HCT116 (cell line): Measurements from ENCODE around the gene AFF1. TPM values are rescaled to one million over a fixed set of nuclear protein-coding genes. Genes with fewer than 3 reads are reported as not detected.

Experiments
- ATAC-seq: fragments of 200-7000 bp; cut with Tn5 transposase; 2 replicates; pipeline ENCODE4 v1.9.1; 2020; ENCODE audit warnings: mild to moderate bottlenecking, moderate library complexity
- BruUV-seq: library from RNA; stranded (reverse); fragments of 400-500 nt; replicated peaks from 2 replicates; lab custom pipeline; 2021; lab: Mats Ljungman, UMichigan
- CTCF ChIA-PET: fragments of 300-600 bp; sonication (Branson Sonifier 250); formaldehyde crosslinking; loops from one replicate; lab custom pipeline; 2021; ENCODE audit warnings: antibody characterized with exemption; lab: Charles Lee
- POLR2A ChIA-PET: fragments of 300-600, 350-600 bp; sonication (Branson Sonifier 250); formaldehyde crosslinking; loops from one replicate; lab custom pipeline; 2021; ENCODE audit warnings: antibody characterized with exemption; lab: Charles Lee
- RAD21 ChIA-PET, 2 experiments: fragments of 300-600 bp; sonication (Branson Sonifier 250); formaldehyde crosslinking; loops; one replicate each; lab custom pipeline; 2023; ENCODE audit warnings: low total read pairs in 2 of 2; ENCODE audit not compliant: uncharacterized antibody in 2 of 2, unreplicated experiment in 2 of 2, low non-redundant PET in 1 of 2; lab: Charles Lee
- DNase-seq: peaks from one replicate; pipeline ENCODE4 v3.0.0-alpha.2; 2010; ENCODE audit warnings: low read depth, low spot score
- H2AFZ ChIP-seq: fragments of 200-600 bp; shearing (Covaris generic), sonication (generic); 2 replicates; pipeline ENCODE4 v1.6.1; 2017; ENCODE audit warnings: low read depth, mixed run types, mixed read lengths, antibody characterized with exemption, low read length; ENCODE audit not compliant: poor library complexity, severe bottlenecking
- H3K27ac ChIP-seq: 2 replicates; pipeline ENCODE4 v1.5.1; 2012; ENCODE audit warnings: low read depth, low read length
- H3K27me3 ChIP-seq: fragments of 200-600 bp; sonication (generic); 2 replicates; pipeline ENCODE4 v1.6.1; 2016; ENCODE audit warnings: mixed run types, low read length, mixed read lengths; ENCODE audit not compliant: insufficient read depth
- H3K36me3 ChIP-seq, 2 experiments: fragments of 200-500 bp in 1 of 2; fragments of 200-600 bp in 1 of 2; sonication (Bioruptor generic) in 1 of 2; sonication (generic) in 1 of 2; 2 replicates each; pipeline versions ENCODE4 v1.5.1 to v1.6.1; 2014 to 2016; ENCODE audit warnings: low read length in 2 of 2, inconsistent platforms in 1 of 2, mixed read lengths in 1 of 2, mixed run types in 1 of 2; ENCODE audit not compliant: insufficient read depth in 2 of 2, control insufficient read depth in 1 of 2
- H3K4me1 ChIP-seq, 2 experiments: fragments of 200-600 bp in 1 of 2; sonication (generic) in 1 of 2; 2 replicates each; pipeline versions ENCODE4 v1.5.1 to v1.6.1; 2012 to 2017; ENCODE audit warnings: low read length in 2 of 2, inconsistent platforms in 1 of 2, mild to moderate bottlenecking in 1 of 2, mixed read lengths in 1 of 2, mixed run types in 1 of 2, moderate library complexity in 1 of 2; ENCODE audit not compliant: insufficient read depth in 2 of 2, control insufficient read depth in 1 of 2
- H3K4me2 ChIP-seq: fragments of 200-600 bp; sonication (generic); 2 replicates; pipeline ENCODE4 v1.6.1; 2017; ENCODE audit warnings: mixed run types, low read length, mixed read lengths
- H3K4me3 ChIP-seq, 2 experiments: fragments of 200-600 bp in 1 of 2; sonication (generic) in 1 of 2; replicated peaks in 1 of 2; 2 replicates each; pipeline ENCODE4 v1.5.1; 2011 to 2016; ENCODE audit warnings: low read length in 2 of 2, control low read depth in 1 of 2, low read depth in 1 of 2, mild to moderate bottlenecking in 1 of 2, mixed read lengths in 1 of 2, mixed run types in 1 of 2
- H3K79me2 ChIP-seq: fragments of 200-600 bp; sonication (generic); 2 replicates; pipeline ENCODE4 v1.6.1; 2017; ENCODE audit warnings: mild to moderate bottlenecking, mixed run types, low read length, moderate library complexity, mixed read lengths; ENCODE audit not compliant: insufficient read depth
- H3K9ac ChIP-seq: fragments of 200-600 bp; sonication (generic); 2 replicates; pipeline ENCODE4 v1.6.1; 2016; ENCODE audit warnings: low read length, mixed read lengths
- H3K9me2 ChIP-seq: fragments of 200-600 bp; sonication (generic), shearing (Covaris generic); 2 replicates; pipeline ENCODE4 v1.6.1; 2017; ENCODE audit warnings: mixed run types, mild to moderate bottlenecking, moderate library complexity; ENCODE audit not compliant: insufficient read depth
- H3K9me3 ChIP-seq, 2 experiments: fragments of 200-500 bp in 1 of 2; fragments of 200-600 bp in 1 of 2; sonication (Bioruptor generic) in 1 of 2; sonication (generic) in 1 of 2; 2 replicates each; pipeline ENCODE4 v1.6.1; 2014 to 2017; ENCODE audit warnings: low read length in 2 of 2, mixed read lengths in 2 of 2, inconsistent platforms in 1 of 2, low read depth in 1 of 2, mild to moderate bottlenecking in 1 of 2, mixed run types in 1 of 2, moderate library complexity in 1 of 2; ENCODE audit not compliant: control insufficient read depth in 1 of 2, insufficient read depth in 1 of 2
- H4K20me1 ChIP-seq: fragments of 200-600 bp; sonication (generic), shearing (Covaris generic); 2 replicates; pipeline ENCODE4 v1.6.1; 2017; ENCODE audit warnings: mixed run types, mild to moderate bottlenecking, moderate library complexity; ENCODE audit not compliant: insufficient read depth
- CBX3 ChIP-seq: IDR thresholded peaks from 2 replicates; pipeline ENCODE4 v1.6.1; 2012; ENCODE audit warnings: low read depth
- CEBPB ChIP-seq: IDR thresholded peaks from 2 replicates; pipeline ENCODE4 v1.6.1; 2012; ENCODE audit warnings: low read depth
- EZH2 ChIP-seq: fragments of 200-600 bp; sonication (generic); IDR thresholded peaks from 2 replicates; pipeline ENCODE4 v1.6.1; 2017; ENCODE audit warnings: antibody characterized with exemption, mixed run types
- FOSL1 ChIP-seq: IDR thresholded peaks from 2 replicates; pipeline ENCODE4 v1.6.1; 2012; ENCODE audit warnings: low read depth
- JUND ChIP-seq: IDR thresholded peaks from 2 replicates; pipeline ENCODE4 v1.6.1; 2012
- POLR2A ChIP-seq: IDR thresholded peaks from 2 replicates; pipeline ENCODE4 v1.7.0; 2011; ENCODE audit warnings: borderline replicate concordance; ENCODE audit not compliant: insufficient read depth, insufficient read length; ENCODE audit errors: extremely low read depth
- RAD21 ChIP-seq: IDR thresholded peaks from 2 replicates; pipeline ENCODE4 v1.6.1; 2012; ENCODE audit warnings: low read depth, mild to moderate bottlenecking
- SIN3A ChIP-seq: IDR thresholded peaks from 2 replicates; pipeline ENCODE4 v1.6.1; 2012; ENCODE audit warnings: low read depth
- SP1 ChIP-seq: IDR thresholded peaks from 2 replicates; pipeline ENCODE4 v1.6.1; 2012; ENCODE audit warnings: low read depth
- SRF ChIP-seq: IDR thresholded peaks from 2 replicates; pipeline ENCODE4 v1.6.1; 2012; ENCODE audit warnings: low read depth
- ZNF274 ChIP-seq: fragments of 200-500 bp; sonication (Bioruptor generic); IDR thresholded peaks from 2 replicates; pipeline ENCODE4 v1.6.1; 2014; ENCODE audit warnings: mild to moderate bottlenecking, low read depth, low read length, inconsistent platforms
- intact Hi-C: fragments of 100-400 bp; cut with micrococcal nuclease; formaldehyde crosslinking; loops from 2 replicates; pipeline ENCODE4 v1.10.0; 2022
- total RNA-seq: library from RNA; stranded (reverse); gene quantifications from one replicate; pipeline ENCODE4 v1.2.1, GENCODE V29; 2021; ENCODE audit not compliant: unreplicated experiment
- TF ChIP-seq, protein P1 (sequence below): IDR thresholded peaks from 2 replicates; pipeline ENCODE4 v1.6.1; 2012; ENCODE audit warnings: low read depth
- TF ChIP-seq, protein P2 (sequence below), 3 experiments: fragments of 200-600 bp in 1 of 3; sonication (generic) in 1 of 3; IDR thresholded peaks in 2 of 3; conservative IDR thresholded peaks in 1 of 3; 2 replicates each; pipeline ENCODE4 v1.5.1; 2012 to 2017; ENCODE audit warnings: low read depth in 2 of 3, low read length in 2 of 3, antibody characterized with exemption in 1 of 3, borderline replicate concordance in 1 of 3, control low read depth in 1 of 3, mild to moderate bottlenecking in 1 of 3, mixed read lengths in 1 of 3, mixed run types in 1 of 3, moderate library complexity in 1 of 3; ENCODE audit not compliant: insufficient read depth in 1 of 3

The AFF1 gene
- total RNA-seq, 1 experiment from 2014 or later, result 43.1 TPM

DNA sequence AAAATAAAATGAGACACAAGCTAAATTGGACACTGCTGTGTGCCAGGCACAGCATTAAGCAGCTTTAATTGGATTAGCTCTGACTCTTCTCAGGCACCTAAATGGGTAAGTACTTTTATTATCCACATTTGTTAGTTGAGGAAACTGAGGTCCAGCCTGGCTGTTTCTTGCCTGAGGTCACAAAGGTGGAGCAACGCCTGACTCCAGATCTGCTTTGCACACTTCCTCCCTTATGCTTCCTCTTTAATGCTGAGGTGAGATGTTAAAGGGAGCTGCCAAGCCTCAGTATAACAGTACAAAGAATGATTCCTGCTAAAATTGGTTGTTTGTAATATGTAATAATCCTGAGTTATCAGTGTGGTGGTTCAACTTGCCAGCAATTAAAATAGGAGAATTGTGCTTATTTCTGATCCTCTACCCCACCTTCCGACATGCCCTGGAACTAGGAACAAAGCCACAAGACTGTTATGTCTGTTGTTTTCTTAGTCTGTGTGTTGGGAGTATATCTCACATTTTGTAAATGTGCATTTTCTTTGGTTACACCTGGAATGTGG is 74.4 kb downstream of the AFF1 start (continued):
- TF ChIP-seq, protein P1, sequence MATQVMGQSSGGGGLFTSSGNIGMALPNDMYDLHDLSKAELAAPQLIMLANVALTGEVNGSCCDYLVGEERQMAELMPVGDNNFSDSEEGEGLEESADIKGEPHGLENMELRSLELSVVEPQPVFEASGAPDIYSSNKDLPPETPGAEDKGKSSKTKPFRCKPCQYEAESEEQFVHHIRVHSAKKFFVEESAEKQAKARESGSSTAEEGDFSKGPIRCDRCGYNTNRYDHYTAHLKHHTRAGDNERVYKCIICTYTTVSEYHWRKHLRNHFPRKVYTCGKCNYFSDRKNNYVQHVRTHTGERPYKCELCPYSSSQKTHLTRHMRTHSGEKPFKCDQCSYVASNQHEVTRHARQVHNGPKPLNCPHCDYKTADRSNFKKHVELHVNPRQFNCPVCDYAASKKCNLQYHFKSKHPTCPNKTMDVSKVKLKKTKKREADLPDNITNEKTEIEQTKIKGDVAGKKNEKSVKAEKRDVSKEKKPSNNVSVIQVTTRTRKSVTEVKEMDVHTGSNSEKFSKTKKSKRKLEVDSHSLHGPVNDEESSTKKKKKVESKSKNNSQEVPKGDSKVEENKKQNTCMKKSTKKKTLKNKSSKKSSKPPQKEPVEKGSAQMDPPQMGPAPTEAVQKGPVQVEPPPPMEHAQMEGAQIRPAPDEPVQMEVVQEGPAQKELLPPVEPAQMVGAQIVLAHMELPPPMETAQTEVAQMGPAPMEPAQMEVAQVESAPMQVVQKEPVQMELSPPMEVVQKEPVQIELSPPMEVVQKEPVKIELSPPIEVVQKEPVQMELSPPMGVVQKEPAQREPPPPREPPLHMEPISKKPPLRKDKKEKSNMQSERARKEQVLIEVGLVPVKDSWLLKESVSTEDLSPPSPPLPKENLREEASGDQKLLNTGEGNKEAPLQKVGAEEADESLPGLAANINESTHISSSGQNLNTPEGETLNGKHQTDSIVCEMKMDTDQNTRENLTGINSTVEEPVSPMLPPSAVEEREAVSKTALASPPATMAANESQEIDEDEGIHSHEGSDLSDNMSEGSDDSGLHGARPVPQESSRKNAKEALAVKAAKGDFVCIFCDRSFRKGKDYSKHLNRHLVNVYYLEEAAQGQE, result no peak
- no peak for TF ChIP-seq ZNF274
- TF ChIP-seq POLR2A, result no peak
- TF ChIP-seq SRF, result no peak
- TF ChIP-seq FOSL1, result no peak
- TF ChIP-seq EZH2, result no peak
- TF ChIP-seq SIN3A, result no peak
- no peak for TF ChIP-seq CEBPB
- no peak for TF ChIP-seq SP1

DNA sequence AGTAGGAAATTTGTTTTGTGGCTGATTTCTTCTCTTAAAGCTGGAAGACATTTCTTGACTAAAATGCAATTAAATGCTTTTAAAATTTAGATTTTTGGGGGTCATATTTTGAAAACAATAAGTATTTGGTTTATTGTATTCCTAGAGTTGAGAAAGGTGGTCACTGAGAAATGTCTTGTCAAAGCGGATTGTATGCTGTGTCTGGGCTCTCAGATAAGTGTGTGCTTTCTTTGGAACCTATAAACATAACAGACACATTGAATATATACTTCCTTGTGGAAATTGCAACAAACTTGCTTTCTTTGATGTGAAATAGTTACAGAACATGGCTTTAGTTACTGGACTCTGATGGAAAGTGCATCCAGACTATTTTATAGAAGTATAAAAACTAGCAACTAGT is 75.4 kb downstream of the AFF1 start:
- Histone ChIP-seq H3K4me2 (no peak overlapping the region), H4K20me1 (no peaks in the 10 kb centered on the region), H3K9me3 (no peaks in the 10 kb centered on the region), H3K4me1 (peaks cover 27 to 41% of the 10 kb centered on the region in 2 experiments), H3K79me2 (peaks cover 71% of the 10 kb centered on the region), H3K9me2 (no peaks in the 10 kb centered on the region), H3K27ac (no peak overlapping the region), H3K4me3 (no peak overlapping the region), H3K27me3 (no peaks in the 10 kb centered on the region), H3K9ac (no peak overlapping the region), H3K36me3 (no peaks in the 10 kb centered on the region), H2AFZ (no peak overlapping the region)
- POLR2A ChIA-PET, result interaction anchor here (0.8 to 1.2 kb wide), 2 partner anchors 10 to 83 kb away, joined by 4 to 6 read pairs; no protein-coding TSS in a partner anchor
- ATAC-seq (no peak), DNase-seq (no peak)
- intact Hi-C loops, result no loop called here
- RAD21 ChIA-PET, result no interaction called here
- TF ChIP-seq, protein P2, sequence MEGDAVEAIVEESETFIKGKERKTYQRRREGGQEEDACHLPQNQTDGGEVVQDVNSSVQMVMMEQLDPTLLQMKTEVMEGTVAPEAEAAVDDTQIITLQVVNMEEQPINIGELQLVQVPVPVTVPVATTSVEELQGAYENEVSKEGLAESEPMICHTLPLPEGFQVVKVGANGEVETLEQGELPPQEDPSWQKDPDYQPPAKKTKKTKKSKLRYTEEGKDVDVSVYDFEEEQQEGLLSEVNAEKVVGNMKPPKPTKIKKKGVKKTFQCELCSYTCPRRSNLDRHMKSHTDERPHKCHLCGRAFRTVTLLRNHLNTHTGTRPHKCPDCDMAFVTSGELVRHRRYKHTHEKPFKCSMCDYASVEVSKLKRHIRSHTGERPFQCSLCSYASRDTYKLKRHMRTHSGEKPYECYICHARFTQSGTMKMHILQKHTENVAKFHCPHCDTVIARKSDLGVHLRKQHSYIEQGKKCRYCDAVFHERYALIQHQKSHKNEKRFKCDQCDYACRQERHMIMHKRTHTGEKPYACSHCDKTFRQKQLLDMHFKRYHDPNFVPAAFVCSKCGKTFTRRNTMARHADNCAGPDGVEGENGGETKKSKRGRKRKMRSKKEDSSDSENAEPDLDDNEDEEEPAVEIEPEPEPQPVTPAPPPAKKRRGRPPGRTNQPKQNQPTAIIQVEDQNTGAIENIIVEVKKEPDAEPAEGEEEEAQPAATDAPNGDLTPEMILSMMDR (IDR thresholded peaks at IDR 0.05 in 2 of 3, conservative IDR thresholded peaks at IDR 0.05 in 1 of 3; ENCODE audit: borderline replicate concordance in 1 of 3, insufficient read depth in 1 of 3, low read depth in 2 of 3, low read length in 2 of 3), result no peak
- TF ChIP-seq POLR2A (no peak), JUND (no peak), RAD21 (no peak), EZH2 (no peak), CBX3 (no peak), SP1 (no peak), ZNF274 (no peak)
- CTCF ChIA-PET, result no interaction called here
- BruUV-seq, result no TSS peak
